NCI-H1436 (cell line): Measurements from ENCODE around the gene N4BP2L1.

Experiments
- DNase-seq: peaks from one replicate; lab custom pipeline; 2025; lab: John Stamatoyannopoulos, UW

Gene N4BP2L1

GRCh38 chr13:32431361-32431760 lies 3.4 kb upstream of the N4BP2L1 start:
- DNase-seq, result no peak

GRCh38 chr13:32430018-32430747 lies 2.3 kb upstream of the N4BP2L1 start:
- no peak for DNase-seq

- no peak for DNase-seq
Measured at GRCh38 chr13:32429433-32429909, 1.5 kb upstream of the N4BP2L1 start.

DNA sequence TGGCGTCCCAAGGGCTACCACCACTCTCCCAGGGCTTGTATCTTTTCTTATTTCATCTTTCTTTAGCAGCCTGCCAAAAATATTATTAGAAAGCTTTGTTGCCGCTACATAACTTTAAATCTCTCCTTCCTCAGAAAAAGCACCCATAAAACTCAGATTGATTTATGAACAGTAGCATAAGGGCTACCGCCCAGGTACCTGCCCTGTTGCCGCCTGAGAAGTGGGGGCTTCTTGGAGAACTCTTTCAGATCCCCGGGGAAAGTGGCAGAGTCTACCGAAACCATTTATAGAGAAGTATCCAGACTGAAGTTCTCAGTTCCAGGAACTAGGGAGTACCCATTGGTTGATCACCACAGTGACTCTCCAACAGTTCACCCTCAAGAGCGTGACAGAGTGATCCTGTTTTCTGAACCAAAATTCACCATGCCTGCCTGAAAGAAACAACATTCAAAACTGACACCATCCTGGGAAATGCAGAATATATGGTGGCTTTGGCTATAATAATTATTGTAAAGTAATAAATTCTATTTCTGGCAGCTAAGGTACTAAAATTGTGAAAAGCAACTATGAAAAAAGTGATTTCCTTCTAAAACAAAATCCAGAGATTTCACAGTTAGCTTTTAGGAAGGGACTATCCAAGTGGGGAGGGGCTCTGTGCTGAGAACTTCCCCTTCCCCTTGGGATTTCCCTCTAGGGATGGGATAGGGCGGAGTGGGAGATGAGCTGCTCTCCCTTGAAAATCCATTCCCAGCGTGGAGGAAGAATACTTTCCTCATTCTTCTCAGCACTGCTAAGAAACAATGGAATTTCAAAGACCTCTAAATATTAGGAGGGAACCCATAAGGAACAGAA lies 877 bp upstream of the N4BP2L1 start:
- no peak for DNase-seq

GRCh38 chr13:32426990-32427851 lies 709 bp downstream of the N4BP2L1 start:
- DNase-seq, result peak; percentile 7

DNA sequence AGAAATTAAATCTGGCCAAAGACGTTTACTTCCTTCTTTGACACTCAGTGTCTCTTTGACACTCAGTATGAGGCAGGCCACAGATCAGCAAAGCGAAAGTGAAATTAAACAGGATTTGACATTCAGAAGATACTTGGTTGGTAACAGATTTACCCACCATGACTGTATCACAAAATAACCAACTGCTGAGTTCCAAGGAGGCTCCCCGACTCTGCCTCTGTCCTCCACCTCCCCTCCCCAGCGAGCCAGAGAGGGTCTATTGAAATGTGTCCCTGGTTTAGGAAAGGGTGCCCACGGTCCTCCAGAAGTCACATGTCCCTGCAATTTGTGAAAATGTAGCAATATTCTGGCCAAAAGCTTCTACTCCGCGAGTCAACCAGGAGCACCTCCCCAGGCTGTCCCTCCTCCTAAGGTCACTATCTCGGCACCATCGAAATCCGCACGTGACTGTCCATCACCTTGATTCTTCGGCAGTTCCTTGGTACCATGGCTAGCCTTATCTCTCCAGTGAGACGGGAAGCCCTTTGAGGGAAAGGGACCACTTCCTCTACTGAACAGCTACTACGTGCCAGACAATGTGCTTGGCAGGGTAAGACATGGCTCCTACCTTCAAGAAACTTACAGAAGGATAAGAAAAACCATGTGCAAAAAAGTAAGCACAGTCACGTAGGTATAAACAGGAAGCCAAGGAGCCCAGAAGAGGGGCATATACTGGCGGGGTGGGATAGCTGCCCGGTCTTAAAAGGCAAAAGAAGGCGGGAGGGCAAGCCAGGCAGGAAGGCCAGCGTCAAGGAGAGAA lies 1.5 kb downstream of the N4BP2L1 start:
- DNase-seq, result no peak

GRCh38 chr13:32425158-32425557 lies 2.8 kb downstream of the N4BP2L1 start:
- no peak for DNase-seq

GRCh38 chr13:32423592-32423991 lies 4.3 kb downstream of the N4BP2L1 start:
- no peak for DNase-seq

DNA sequence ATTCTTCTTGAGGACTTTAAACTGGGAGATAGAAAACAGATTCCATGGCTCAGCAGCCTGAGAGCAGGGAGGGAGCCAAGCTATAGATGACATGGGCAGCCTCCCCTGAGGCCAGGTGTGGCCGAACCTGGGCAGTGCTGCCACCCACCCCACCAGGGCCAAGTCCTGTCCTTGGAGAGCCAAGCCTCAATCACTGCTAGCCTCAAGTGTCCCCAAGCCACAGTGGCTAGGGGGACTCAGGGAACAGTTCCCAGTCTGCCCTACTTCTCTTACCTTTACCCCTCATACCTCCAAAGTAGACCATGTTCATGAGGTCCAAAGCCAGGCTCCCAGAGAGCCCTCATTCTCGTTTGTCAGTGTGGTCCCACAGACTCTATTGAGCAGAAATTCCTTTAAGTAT lies 8.1 kb downstream of the N4BP2L1 start:
- no peak for DNase-seq

GRCh38 chr13:32417995-32418394 lies 9.9 kb downstream of the N4BP2L1 start:
- DNase-seq, result no peak

GRCh38 chr13:32415019-32415418 lies 12.9 kb downstream of the N4BP2L1 start:
- no peak for DNase-seq

- no peak for DNase-seq
Measured at GRCh38 chr13:32414580-32414979, 13.3 kb downstream of the N4BP2L1 start.

DNA sequence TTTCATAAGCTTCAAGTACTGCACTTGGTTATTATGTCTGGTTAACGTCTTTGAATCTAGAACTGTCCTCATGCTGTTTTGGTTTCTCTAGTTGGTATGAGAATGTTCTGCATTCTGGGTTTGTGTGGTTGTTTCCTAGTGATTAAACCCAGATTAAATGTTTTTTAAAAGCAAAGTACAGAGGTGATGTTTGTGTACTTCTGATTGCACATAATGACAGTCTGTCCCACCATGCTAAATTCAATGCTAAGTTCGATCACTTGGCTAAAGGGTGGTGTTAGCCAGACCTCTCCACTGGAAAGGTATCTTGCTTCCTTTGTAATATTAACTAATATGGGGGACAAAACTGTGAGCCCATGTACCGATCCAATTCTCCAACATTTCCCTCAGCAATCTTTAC lies 14.6 kb downstream of the N4BP2L1 start:
- no peak for DNase-seq

- DNase-seq, result peak; percentile 13
Measured at GRCh38 chr13:32409561-32410421, 18.1 kb downstream of the N4BP2L1 start.

DNA sequence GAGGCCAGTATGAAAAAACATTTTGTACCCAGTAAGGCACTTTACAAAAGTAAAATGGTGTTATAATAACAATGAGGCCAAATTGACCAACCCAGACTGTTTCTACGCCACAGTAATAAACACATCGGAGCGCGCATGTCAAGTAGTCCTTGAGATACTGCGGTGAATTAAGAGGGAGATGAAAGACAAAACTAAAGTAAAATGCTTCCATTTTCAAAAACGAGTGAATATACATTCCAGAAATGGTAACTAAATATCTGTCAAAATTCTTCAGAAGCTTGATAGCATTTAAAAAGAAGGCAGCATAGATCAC lies 19.0 kb downstream of the N4BP2L1 start:
- no peak for DNase-seq

GRCh38 chr13:32408296-32409000 lies 19.5 kb downstream of the N4BP2L1 start:
- DNase-seq, result no peak

DNA sequence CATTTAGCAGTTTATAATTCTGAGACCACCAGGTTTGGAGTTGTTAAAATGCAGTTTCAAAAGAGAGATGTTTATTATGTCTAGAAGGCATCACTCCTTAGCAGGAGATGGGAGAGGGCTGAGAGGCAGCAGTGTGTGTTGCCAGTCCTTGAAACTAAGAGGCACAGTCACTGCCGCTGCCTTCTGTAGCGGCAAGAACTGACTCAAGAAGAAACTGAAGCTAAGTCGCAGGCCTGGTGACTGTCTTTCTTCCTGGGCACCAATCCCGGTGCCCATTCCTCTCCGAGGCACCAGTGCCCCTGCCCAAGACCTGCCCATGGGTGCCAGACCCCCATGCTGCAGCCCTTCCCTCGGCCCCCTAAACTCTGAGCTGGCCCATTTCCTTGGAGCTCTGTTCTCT lies 20.1 kb downstream of the N4BP2L1 start:
- no peak for DNase-seq

GRCh38 chr13:32403108-32403507 lies 24.8 kb downstream of the N4BP2L1 start:
- no peak for DNase-seq

- DNase-seq, result no peak
Measured at GRCh38 chr13:32391101-32391619, 36.8 kb downstream of the N4BP2L1 start.

DNA sequence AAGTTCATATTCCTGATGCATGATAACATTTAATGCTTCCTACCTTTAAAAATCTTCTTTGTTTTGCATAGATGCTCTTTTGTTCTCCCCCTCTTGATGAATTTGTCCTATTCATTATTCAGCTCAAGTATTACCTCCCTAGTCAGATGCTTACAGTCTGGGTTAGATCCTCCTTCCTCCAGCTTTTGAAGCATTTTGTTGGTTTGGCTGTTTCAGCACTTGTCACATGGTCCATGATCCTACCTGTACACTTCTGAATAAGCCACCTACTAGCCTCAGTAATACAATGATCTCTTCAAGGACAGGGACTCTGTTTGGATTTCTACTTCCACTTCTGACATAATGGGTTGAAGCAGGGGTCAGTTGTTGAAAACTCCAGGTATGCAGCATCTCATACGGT lies 37.4 kb downstream of the N4BP2L1 start:
- no peak for DNase-seq
